Measurements from ENCODE around the gene MRTO4.

MRTO4 gene

GRCh38 chr1:19251305-19252196 lies at the start of gene MRTO4, which contains the start of gene EMC1:
MRTO4 (plus strand) TSS chr1:19251805; CDS start chr1:19251836, 31 bp downstream.
EMC1 (minus strand) TSS chr1:19251524; CDS start chr1:19251509, 15 bp downstream.
- peak within 1 kb of the TSS; percentile 93 for H3K27ac ChIP-seq
- no peak for TF ChIP-seq ZFX (IDR thresholded peaks at IDR 0.05; ENCODE audit: borderline replicate concordance)
- no peak for TF ChIP-seq CTCF (IDR thresholded peaks at IDR 0.05)

GRCh38 chr1:19202396-19202795 lies 49.2 kb upstream of the MRTO4 start:
- TF ChIP-seq CTCF (IDR thresholded peaks at IDR 0.05) (no peak), ZFX (IDR thresholded peaks at IDR 0.05; ENCODE audit: borderline replicate concordance) (no peak)
- H3K27ac ChIP-seq: no peak overlapping the region

GRCh38 chr1:19203440-19203839 lies 48.2 kb upstream of the MRTO4 start:
- H3K27ac ChIP-seq: no peak overlapping the region
- TF ChIP-seq CTCF (IDR thresholded peaks at IDR 0.05) (no peak), ZFX (IDR thresholded peaks at IDR 0.05; ENCODE audit: borderline replicate concordance) (no peak)

- TF ChIP-seq ZFX (IDR thresholded peaks at IDR 0.05; ENCODE audit: borderline replicate concordance): no peak
- no peak for TF ChIP-seq CTCF (IDR thresholded peaks at IDR 0.05)
- H3K27ac ChIP-seq: no peak overlapping the region
These were observed 46.9 kb upstream of the MRTO4 start for GRCh38 chr1:19204446-19205266.

- TF ChIP-seq ZFX (IDR thresholded peaks at IDR 0.05; ENCODE audit: borderline replicate concordance) (no peak), CTCF (IDR thresholded peaks at IDR 0.05) (no peak)
- H3K27ac ChIP-seq: no peak overlapping the region
These were observed 46.2 kb upstream of the MRTO4 start for GRCh38 chr1:19205403-19205802.

GRCh38 chr1:19205845-19206244 lies 45.8 kb upstream of the MRTO4 start:
- no peak overlapping the region for H3K27ac ChIP-seq
- no peak for TF ChIP-seq ZFX (IDR thresholded peaks at IDR 0.05; ENCODE audit: borderline replicate concordance)
- no peak for TF ChIP-seq CTCF (IDR thresholded peaks at IDR 0.05)

Measured in 22Rv1 (cell line).